ENCODE results near the gene TUBGCP3. TPM values are rescaled to one million over a fixed set of nuclear protein-coding genes. Genes with fewer than 3 reads are reported as not detected.

The TUBGCP3 gene
- total and polyA plus RNA-seq, 5 donors from 2014 or later, result 10.9 to 40.7 (median 15.0) TPM

- Histone ChIP-seq H3K4me1 (ENCODE audit: control insufficient read depth, insufficient read depth, low read length, poor library complexity, severe bottlenecking) (no peaks in the 10 kb centered on the region), H3K9me3 (ENCODE audit: control insufficient read depth in 2 of 2, low read length in 2 of 2) (no peaks in the 10 kb centered on the region), H3K27ac (ENCODE audit: insufficient read depth, low read length, poor library complexity, severe bottlenecking) (no peak overlapping the region), H3K4me3 (ENCODE audit: low read depth, low read length) (no peak overlapping the region), H3K36me3 (ENCODE audit: control insufficient read depth, insufficient read depth, low read length) (no peaks in the 10 kb centered on the region), H3K27me3 (ENCODE audit: control insufficient read depth, insufficient read depth, low read length) (peaks cover 2% of the 10 kb centered on the region)
- peaks cover 0 to 2% (median 0%) of the 10 kb centered on the region in 7 donors for H3K9me3 Mint-ChIP-seq
- H3K27ac Mint-ChIP-seq, result no peak overlapping the region
- H3K4me1 Mint-ChIP-seq, result no peaks in the 10 kb centered on the region
- no peak for ATAC-seq (ENCODE audit: low read depth in 2 of 2)
- H3K36me3 Mint-ChIP-seq, result no peaks in the 10 kb centered on the region
- H3K27me3 Mint-ChIP-seq, result peaks cover 15% of the 10 kb centered on the region
- no peak overlapping the region for H3K4me3 Mint-ChIP-seq
- no peak for DNase-seq
These were observed 34.4 kb upstream of the TUBGCP3 start for GRCh38 chr13:112622375-112622774.

- ATAC-seq (ENCODE audit: low read depth in 2 of 2), result no peak
These were observed 32.0 kb upstream of the TUBGCP3 start for GRCh38 chr13:112619730-112620631.

DNA sequence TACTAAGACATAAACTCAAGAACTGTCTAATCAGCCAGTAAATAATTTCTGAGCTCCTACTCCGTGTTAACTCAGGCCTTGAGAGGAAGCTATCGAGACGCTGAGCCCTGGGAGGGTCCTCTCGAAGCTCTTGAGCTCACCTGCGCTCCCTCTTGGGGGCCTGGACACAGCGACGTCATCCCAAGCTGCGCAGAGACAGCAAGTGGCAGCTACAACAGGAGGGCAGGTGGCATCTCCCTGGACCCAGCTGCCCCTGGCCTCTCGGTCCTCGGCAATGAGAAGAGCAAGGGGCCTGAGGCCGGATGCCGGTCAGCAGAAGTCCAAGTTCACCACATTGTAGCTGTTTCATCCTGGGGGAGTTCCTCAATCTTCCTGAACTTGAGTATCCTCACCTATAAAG, 30.5 kb upstream of the TUBGCP3 start:
- H3K36me3 Mint-ChIP-seq, result no peaks in the 10 kb centered on the region
- no peak overlapping the region for H3K4me3 Mint-ChIP-seq
- DNase-seq, result no peak

More at GRCh38 chr13:112619730-112620631, 32.0 kb upstream of the TUBGCP3 start:
- no peaks in the 10 kb centered on the region for H3K36me3 ChIP-seq (ENCODE audit: control insufficient read depth, insufficient read depth, low read length)
- Mint-ChIP-seq H3K4me3 (peak overlapping the region in 1 of 4 donors; percentile 50), H3K9me3 (peaks cover 0 to 2% (median 0%) of the 10 kb centered on the region in 7 donors), H3K27ac (no peak overlapping the region), H3K36me3 (no peaks in the 10 kb centered on the region), H3K27me3 (peaks cover 11% of the 10 kb centered on the region), H3K4me1 (peaks cover 0 to 3% (median 0%) of the 10 kb centered on the region in 4 donors)
- H3K27me3 ChIP-seq (ENCODE audit: control insufficient read depth, insufficient read depth, low read length), result peaks cover 2% of the 10 kb centered on the region
- no peaks in the 10 kb centered on the region for H3K9me3 ChIP-seq (ENCODE audit: control insufficient read depth in 2 of 2, low read length in 2 of 2)
- no peak overlapping the region for H3K4me3 ChIP-seq (ENCODE audit: low read depth, low read length)
- H3K27ac ChIP-seq (ENCODE audit: insufficient read depth, low read length, poor library complexity, severe bottlenecking), result no peak overlapping the region
- DNase-seq, result no peak
- H3K4me1 ChIP-seq (ENCODE audit: control insufficient read depth, insufficient read depth, low read length, poor library complexity, severe bottlenecking), result no peaks in the 10 kb centered on the region

GRCh38 chr13:112617754-112618375, 29.9 kb upstream of the TUBGCP3 start:
- no peak overlapping the region for H3K27ac ChIP-seq (ENCODE audit: insufficient read depth, low read length, poor library complexity, severe bottlenecking)
- no peak overlapping the region for H3K4me3 Mint-ChIP-seq
- peaks cover 0 to 3% (median 0%) of the 10 kb centered on the region in 4 donors for H3K4me1 Mint-ChIP-seq
- H3K4me3 ChIP-seq (ENCODE audit: low read depth, low read length), result no peak overlapping the region
- peaks cover 6% of the 10 kb centered on the region for H3K27me3 Mint-ChIP-seq
- H3K4me1 ChIP-seq (ENCODE audit: control insufficient read depth, insufficient read depth, low read length, poor library complexity, severe bottlenecking), result no peaks in the 10 kb centered on the region
- no peaks in the 10 kb centered on the region for H3K36me3 ChIP-seq (ENCODE audit: control insufficient read depth, insufficient read depth, low read length)
- H3K9me3 ChIP-seq (ENCODE audit: control insufficient read depth in 2 of 2, low read length in 2 of 2), result no peaks in the 10 kb centered on the region
- H3K27ac Mint-ChIP-seq, result no peak overlapping the region
- no peak for DNase-seq
- no peaks in the 10 kb centered on the region for H3K36me3 Mint-ChIP-seq
- H3K27me3 ChIP-seq (ENCODE audit: control insufficient read depth, insufficient read depth, low read length), result peaks cover 2% of the 10 kb centered on the region
- peaks cover 0 to 2% (median 0%) of the 10 kb centered on the region in 7 donors for H3K9me3 Mint-ChIP-seq
- ATAC-seq (ENCODE audit: low read depth in 2 of 2), result no peak

More for the DNA sequence above, 30.5 kb upstream of the TUBGCP3 start:
- Mint-ChIP-seq H3K4me1 (peaks cover 0 to 3% (median 0%) of the 10 kb centered on the region in 4 donors), H3K27me3 (peaks cover 6% of the 10 kb centered on the region), H3K27ac (no peak overlapping the region), H3K9me3 (peaks cover 0 to 2% (median 0%) of the 10 kb centered on the region in 7 donors)
- H3K27ac ChIP-seq (ENCODE audit: insufficient read depth, low read length, poor library complexity, severe bottlenecking), result no peak overlapping the region
- H3K36me3 ChIP-seq (ENCODE audit: control insufficient read depth, insufficient read depth, low read length), result no peaks in the 10 kb centered on the region
- no peak overlapping the region for H3K4me3 ChIP-seq (ENCODE audit: low read depth, low read length)
- H3K9me3 ChIP-seq (ENCODE audit: control insufficient read depth in 2 of 2, low read length in 2 of 2), result no peaks in the 10 kb centered on the region
- no peak for ATAC-seq (ENCODE audit: low read depth in 2 of 2)
- no peaks in the 10 kb centered on the region for H3K4me1 ChIP-seq (ENCODE audit: control insufficient read depth, insufficient read depth, low read length, poor library complexity, severe bottlenecking)
- H3K27me3 ChIP-seq (ENCODE audit: control insufficient read depth, insufficient read depth, low read length), result peaks cover 2% of the 10 kb centered on the region

DNA sequence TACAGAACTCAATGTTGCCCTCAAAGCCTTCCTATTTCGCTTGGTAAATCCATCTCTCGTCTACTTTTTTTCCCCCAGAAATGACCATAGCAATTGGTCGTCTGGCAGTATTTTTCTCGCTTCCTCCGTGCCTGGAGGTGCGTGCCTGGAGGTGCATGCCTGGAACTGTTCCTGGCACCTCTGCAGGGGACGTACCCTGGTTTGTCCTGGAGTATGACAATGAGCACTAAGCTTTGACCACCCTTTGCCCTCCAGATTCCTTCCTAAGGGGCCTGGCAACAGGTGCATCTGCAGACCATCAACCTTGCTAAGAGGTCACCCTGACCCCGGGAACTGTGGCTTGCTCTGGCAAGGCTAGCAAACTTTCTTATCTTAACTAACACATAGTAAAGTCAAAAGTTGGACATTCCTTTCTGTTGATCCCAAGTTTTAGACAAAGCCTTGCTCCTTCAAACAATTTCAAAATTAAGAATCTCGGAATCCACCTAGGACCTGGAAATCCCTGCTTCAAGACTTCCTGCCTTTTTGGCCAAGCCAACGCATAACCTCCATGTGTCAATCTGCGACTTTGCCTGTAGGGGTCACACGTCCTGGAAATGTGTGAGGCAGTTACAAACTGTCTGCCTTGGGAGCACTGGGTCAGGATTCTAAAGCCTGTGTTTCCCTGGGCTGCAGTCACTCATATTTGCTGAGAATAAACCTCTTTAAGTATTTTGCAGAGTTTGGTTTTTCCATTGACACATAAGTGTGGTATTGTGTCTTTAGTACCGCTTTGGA, 28.8 kb upstream of the TUBGCP3 start:
- no peaks in the 10 kb centered on the region for H3K36me3 Mint-ChIP-seq
- H3K27me3 ChIP-seq (ENCODE audit: control insufficient read depth, insufficient read depth, low read length), result peaks cover 2% of the 10 kb centered on the region
- H3K36me3 ChIP-seq (ENCODE audit: control insufficient read depth, insufficient read depth, low read length), result no peaks in the 10 kb centered on the region
- no peak overlapping the region for H3K4me3 ChIP-seq (ENCODE audit: low read depth, low read length)
- no peaks in the 10 kb centered on the region for H3K9me3 ChIP-seq (ENCODE audit: control insufficient read depth in 2 of 2, low read length in 2 of 2)
- no peak overlapping the region for H3K27ac Mint-ChIP-seq
- peaks cover 6% of the 10 kb centered on the region for H3K27me3 Mint-ChIP-seq
- H3K9me3 Mint-ChIP-seq, result peaks cover 0 to 2% (median 0%) of the 10 kb centered on the region in 7 donors
- no peak overlapping the region for H3K4me3 Mint-ChIP-seq
- ATAC-seq (ENCODE audit: low read depth in 2 of 2) (no peak), DNase-seq (peak in 1 of 3 donors; percentile 42)
- no peak overlapping the region for H3K27ac ChIP-seq (ENCODE audit: insufficient read depth, low read length, poor library complexity, severe bottlenecking)
- H3K4me1 ChIP-seq (ENCODE audit: control insufficient read depth, insufficient read depth, low read length, poor library complexity, severe bottlenecking), result no peaks in the 10 kb centered on the region
- H3K4me1 Mint-ChIP-seq, result peaks cover 0 to 3% (median 0%) of the 10 kb centered on the region in 4 donors

DNA sequence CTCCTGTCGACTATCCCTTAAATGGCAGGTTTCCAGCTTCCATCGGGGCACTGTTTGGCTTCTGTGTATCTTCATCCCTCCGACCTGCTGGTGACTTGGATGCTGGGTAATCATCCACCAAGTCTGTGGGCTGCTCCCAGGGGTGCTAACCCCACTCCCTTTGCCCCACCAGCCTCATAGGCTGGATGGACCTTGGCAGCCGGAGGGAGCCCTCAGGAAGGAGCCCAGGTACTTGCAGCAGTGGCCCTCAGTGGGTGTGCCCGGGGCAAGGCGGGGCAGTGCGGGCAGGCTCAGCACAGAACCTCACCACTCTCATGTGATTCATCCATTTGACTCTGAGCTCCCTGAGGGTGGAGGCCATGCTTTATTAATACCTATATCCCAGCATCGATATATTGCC, 27.4 kb upstream of the TUBGCP3 start:
- no peaks in the 10 kb centered on the region for H3K36me3 Mint-ChIP-seq
- Histone ChIP-seq H3K4me3 (ENCODE audit: low read depth, low read length) (no peak overlapping the region), H3K27ac (ENCODE audit: insufficient read depth, low read length, poor library complexity, severe bottlenecking) (no peak overlapping the region), H3K27me3 (ENCODE audit: control insufficient read depth, insufficient read depth, low read length) (peaks cover 2% of the 10 kb centered on the region), H3K9me3 (ENCODE audit: control insufficient read depth in 2 of 2, low read length in 2 of 2) (no peaks in the 10 kb centered on the region), H3K4me1 (ENCODE audit: control insufficient read depth, insufficient read depth, low read length, poor library complexity, severe bottlenecking) (no peaks in the 10 kb centered on the region), H3K36me3 (ENCODE audit: control insufficient read depth, insufficient read depth, low read length) (no peaks in the 10 kb centered on the region)
- DNase-seq, result no peak
- peaks cover 6% of the 10 kb centered on the region for H3K27me3 Mint-ChIP-seq
- ATAC-seq (ENCODE audit: low read depth in 2 of 2), result no peak
- H3K9me3 Mint-ChIP-seq, result peaks cover 0 to 2% (median 0%) of the 10 kb centered on the region in 7 donors
- no peak overlapping the region for H3K27ac Mint-ChIP-seq
- H3K4me1 Mint-ChIP-seq, result peaks cover 0 to 3% (median 0%) of the 10 kb centered on the region in 4 donors
- no peak overlapping the region for H3K4me3 Mint-ChIP-seq

DNA sequence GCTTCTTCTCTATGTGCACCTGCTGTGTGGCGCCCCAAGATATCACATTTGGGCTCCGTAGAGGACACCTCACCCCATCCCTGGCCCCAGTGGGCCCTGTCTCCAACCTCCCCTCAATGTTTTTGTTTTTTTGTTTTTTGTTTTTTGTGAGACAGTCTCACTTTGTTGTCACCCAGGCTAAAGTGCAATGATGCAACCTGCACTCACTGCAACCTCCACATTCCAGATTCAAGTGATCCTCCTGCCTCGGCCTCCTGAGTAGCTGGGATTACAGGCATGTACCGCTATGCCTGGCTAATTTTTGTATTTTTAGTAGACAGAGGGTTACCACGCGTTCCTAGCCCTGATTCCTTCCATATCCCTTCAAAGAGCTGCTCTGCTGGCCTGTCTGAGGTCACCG, 26.9 kb upstream of the TUBGCP3 start:
- Histone ChIP-seq H3K27ac (ENCODE audit: insufficient read depth, low read length, poor library complexity, severe bottlenecking) (no peak overlapping the region), H3K4me1 (ENCODE audit: control insufficient read depth, insufficient read depth, low read length, poor library complexity, severe bottlenecking) (no peaks in the 10 kb centered on the region), H3K4me3 (ENCODE audit: low read depth, low read length) (no peak overlapping the region), H3K36me3 (ENCODE audit: control insufficient read depth, insufficient read depth, low read length) (no peaks in the 10 kb centered on the region), H3K27me3 (ENCODE audit: control insufficient read depth, insufficient read depth, low read length) (no peaks in the 10 kb centered on the region), H3K9me3 (ENCODE audit: control insufficient read depth in 2 of 2, low read length in 2 of 2) (no peaks in the 10 kb centered on the region)
- peaks cover 11% of the 10 kb centered on the region for H3K27me3 Mint-ChIP-seq
- no peak overlapping the region for H3K27ac Mint-ChIP-seq
- peaks cover 0 to 2% (median 0%) of the 10 kb centered on the region in 7 donors for H3K9me3 Mint-ChIP-seq
- H3K4me3 Mint-ChIP-seq, result no peak overlapping the region
- ATAC-seq (ENCODE audit: low read depth in 2 of 2) (no peak), DNase-seq (no peak)
- no peaks in the 10 kb centered on the region for H3K36me3 Mint-ChIP-seq
- H3K4me1 Mint-ChIP-seq, result peaks cover 0 to 3% (median 0%) of the 10 kb centered on the region in 4 donors

Data from CD4-positive, CD25-positive, alpha-beta regulatory T cell (primary cell).